ENCODE measurements around the gene RBMS3. TPM values are rescaled to one million over a fixed set of nuclear protein-coding genes. Genes with fewer than 3 reads are reported as not detected.

The RBMS3 gene
- total RNA-seq, 2 donors from 2014 or later: 2.8 to 9.6 TPM

- Histone ChIP-seq H3K9ac (ENCODE audit: low read depth in 2 of 2, low read length in 2 of 2) (no peak overlapping the region), H3K9me3 (no peaks in the 10 kb centered on the region), H3K4me3 (no peak overlapping the region), H3K4me1 (no peaks in the 10 kb centered on the region), H3K36me3 (no peaks in the 10 kb centered on the region), H3K27ac (no peak overlapping the region), H3K27me3 (no peaks in the 10 kb centered on the region)
- DNase-seq: no peak
- intact Hi-C loops (cut with DNase I): no loop called here
- TF ChIP-seq CTCF (IDR thresholded peaks at IDR 0.05): no peak
Observed at GRCh38 chr3:30020380-30020779, 739.5 kb downstream of the RBMS3 start.

DNA sequence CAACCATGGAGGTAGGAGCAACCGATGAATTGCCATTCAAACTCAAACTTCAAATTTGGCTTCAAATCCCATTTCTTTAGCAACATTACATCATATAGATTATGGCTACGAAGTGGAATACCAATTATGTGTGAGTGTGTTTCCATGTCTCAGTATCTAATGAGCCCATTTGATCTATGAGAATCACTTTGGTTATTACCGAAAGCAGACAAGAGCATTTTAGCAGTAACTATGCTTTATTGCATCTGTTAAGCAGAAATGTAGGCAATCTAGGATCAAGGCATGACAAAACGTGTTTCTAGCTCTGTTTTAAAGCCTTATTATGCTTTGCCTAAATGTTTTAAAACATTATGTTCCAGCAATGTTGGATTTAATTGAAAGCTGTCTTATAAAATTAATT, 743.6 kb downstream of the RBMS3 start:
- Histone ChIP-seq H3K9me3 (no peaks in the 10 kb centered on the region), H3K27ac (no peak overlapping the region), H3K4me1 (no peaks in the 10 kb centered on the region), H3K4me3 (no peak overlapping the region), H3K9ac (ENCODE audit: low read depth in 2 of 2, low read length in 2 of 2) (no peak overlapping the region), H3K36me3 (no peaks in the 10 kb centered on the region), H3K27me3 (no peaks in the 10 kb centered on the region)
- TF ChIP-seq CTCF (IDR thresholded peaks at IDR 0.05): no peak
- intact Hi-C loops (cut with DNase I): no loop called here
- DNase-seq: no peak

- Histone ChIP-seq H3K4me3 (no peak overlapping the region), H3K27ac (no peak overlapping the region), H3K9me3 (no peaks in the 10 kb centered on the region), H3K9ac (ENCODE audit: low read depth in 2 of 2, low read length in 2 of 2) (no peak overlapping the region), H3K27me3 (no peaks in the 10 kb centered on the region), H3K4me1 (no peaks in the 10 kb centered on the region), H3K36me3 (no peaks in the 10 kb centered on the region)
- intact Hi-C loops (cut with DNase I): no loop called here
- no peak for DNase-seq
- no peak for TF ChIP-seq CTCF (IDR thresholded peaks at IDR 0.05)
Observed at GRCh38 chr3:30026851-30027250, 746.0 kb downstream of the RBMS3 start.

- Histone ChIP-seq H3K9me3 (no peaks in the 10 kb centered on the region), H3K9ac (ENCODE audit: low read depth in 2 of 2, low read length in 2 of 2) (no peak overlapping the region), H3K36me3 (no peaks in the 10 kb centered on the region), H3K4me1 (no peaks in the 10 kb centered on the region), H3K27ac (no peak overlapping the region), H3K4me3 (no peak overlapping the region), H3K27me3 (no peaks in the 10 kb centered on the region)
- intact Hi-C loops (cut with DNase I): no loop called here
- no peak for DNase-seq
- no peak for TF ChIP-seq CTCF (IDR thresholded peaks at IDR 0.05)
Observed at GRCh38 chr3:30034246-30034991, 753.5 kb downstream of the RBMS3 start.

DNA sequence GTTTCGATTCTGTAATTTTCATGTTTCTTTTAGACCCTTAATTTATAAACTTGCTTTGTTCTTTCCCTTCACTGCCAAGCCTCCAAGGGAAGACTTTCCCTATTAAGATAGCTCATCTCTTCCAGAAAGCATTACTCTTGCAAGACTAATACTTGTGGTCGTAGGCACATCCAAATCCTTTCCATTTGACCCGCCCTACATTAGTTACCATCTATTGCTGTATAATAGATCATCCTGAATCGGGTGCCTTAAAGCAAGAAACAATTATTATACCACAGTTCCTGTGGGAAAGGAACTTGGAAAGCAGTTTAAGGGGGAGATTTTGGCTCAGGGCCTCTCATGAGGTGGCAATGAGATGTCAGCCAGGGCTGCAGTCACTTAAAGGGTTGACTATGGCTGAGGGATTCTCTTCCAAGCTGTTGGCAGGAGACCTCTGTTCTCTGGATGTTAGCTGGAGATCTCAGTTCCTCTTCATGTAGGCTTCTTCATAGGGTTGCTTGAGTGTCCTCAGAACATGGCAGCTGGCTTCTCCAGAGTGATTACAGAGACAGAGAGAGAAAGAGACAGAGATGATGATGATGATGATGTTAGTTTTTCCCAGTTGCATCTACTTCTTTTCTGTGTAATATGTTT, 755.2 kb downstream of the RBMS3 start:
- no peak overlapping the region for H3K27ac ChIP-seq
- intact Hi-C loops (cut with DNase I): no loop called here

More for the DNA sequence above, 755.2 kb downstream of the RBMS3 start:
- Histone ChIP-seq H3K4me3 (no peak overlapping the region), H3K4me1 (no peaks in the 10 kb centered on the region), H3K36me3 (no peaks in the 10 kb centered on the region), H3K9me3 (no peaks in the 10 kb centered on the region), H3K27me3 (no peaks in the 10 kb centered on the region), H3K9ac (ENCODE audit: low read depth in 2 of 2, low read length in 2 of 2) (no peak overlapping the region)
- no peak for DNase-seq
- TF ChIP-seq CTCF (IDR thresholded peaks at IDR 0.05): no peak

All from colonic mucosa (tissue), 4 donors.